Muscle of back (tissue), 11 donors: ENCODE data around the gene DIS3L2. TPM values are rescaled to one million over a fixed set of nuclear protein-coding genes. Genes with fewer than 3 reads are reported as not detected.

ENCODE experiments used
- DNase-seq, 3 donors: peaks; one replicate each; pipeline versions ENCODE4 v3.0.0 to v3.0.0-alpha.2; 2013
- polyA plus RNA-seq, 10 donors: library from polyadenylated mRNA; unstranded; fragments of 120-200 nt; gene quantifications; one replicate each; pipeline ENCODE4 v1.2.1, GENCODE V29; 2013; ENCODE audit not compliant: insufficient read length in 10 of 10

DIS3L2 gene
- polyA plus RNA-seq, 10 donors, result 19.2 to 27.2 (median 23.7) TPM

DNA sequence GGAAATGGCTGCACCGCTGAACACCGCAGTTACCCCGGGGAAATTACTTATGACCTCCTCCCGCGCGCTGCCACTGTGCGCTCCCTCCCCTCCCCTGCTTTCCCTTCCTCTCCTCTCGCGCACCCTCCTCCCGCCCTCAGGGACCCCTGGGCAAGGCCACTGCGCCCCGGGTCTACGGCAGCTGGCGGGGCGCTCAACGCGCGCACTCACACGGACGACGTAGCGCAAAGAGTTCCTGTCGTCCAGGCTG lies 424.9 kb downstream of the DIS3L2 start:
- DNase-seq, result no peak

Other genes starting within 250 kb of the DIS3L2 start
- 10 to 100 TPM; 16.4 to 23.8 (median 19.5) TPM for gene PDE6D, start 180.4 kb upstream of the DIS3L2 start, polyA plus RNA-seq
- gene COPS7B, start 175.3 kb upstream of the DIS3L2 start, polyA plus RNA-seq, result 10 to 100 TPM; 30.8 to 41.9 (median 36.9) TPM
- 1 to 10 TPM in 8 of 10 donors, under 1 TPM in 2; 0.90 to 8.3 (median 3.3) TPM for gene NPPC, start 35.3 kb upstream of the DIS3L2 start, polyA plus RNA-seq